ENCODE data around the gene FYN.

DNA sequence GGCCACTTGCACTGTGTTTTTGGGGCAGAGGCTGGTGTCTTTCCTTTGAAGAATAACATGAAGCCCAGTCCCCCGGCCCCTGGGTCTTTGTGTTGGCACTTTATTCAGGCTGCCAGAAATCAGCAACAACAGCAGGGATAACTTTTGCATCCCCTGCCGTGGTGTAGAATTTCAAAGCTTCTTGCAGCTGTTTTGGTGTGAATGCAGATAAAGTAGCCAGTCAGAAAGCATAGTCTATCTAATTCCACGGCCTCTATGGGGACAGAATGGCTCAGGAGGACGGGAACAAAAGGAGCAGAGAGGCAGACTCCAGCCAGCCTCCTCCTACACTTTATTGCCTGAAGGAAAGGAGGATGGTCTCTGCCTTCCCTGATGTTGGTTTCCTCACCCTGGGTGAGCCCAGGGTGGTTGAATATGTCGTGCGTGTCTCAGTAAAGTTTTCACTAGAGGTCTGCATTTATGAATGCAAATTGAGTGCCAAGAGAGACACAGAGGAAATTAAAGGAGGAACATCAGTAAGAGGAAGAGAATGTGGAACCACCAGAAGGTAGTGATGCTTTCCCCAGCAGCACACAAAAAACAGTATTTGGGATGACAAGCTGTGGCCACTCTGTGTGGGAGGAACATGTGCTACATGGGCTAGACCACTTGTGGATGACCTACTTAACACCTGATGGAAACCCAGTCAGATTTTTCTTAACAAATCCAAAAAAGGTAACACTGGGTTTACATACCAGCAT is 141.6 kb downstream of the FYN start:
- TF ChIP-seq ELF4 (IDR thresholded peaks at IDR 0.05) = no peak
- no peak for TF ChIP-seq FOXA1 (IDR thresholded peaks at IDR 0.05)
- TF ChIP-seq ZNF384 (IDR thresholded peaks at IDR 0.05) = no peak
